Putamen (tissue), 1 donor: ENCODE measurements around the gene SSRP1.
"Not testable (repeated sequence)": the region's sequence is repeated elsewhere in the genome, so short reads cannot be mapped to it uniquely, and the experiment has no call there.

Experiments
- DNase-seq: peaks from one replicate; pipeline ENCODE4 v3.0.0-alpha.2; 2016; ENCODE audit warnings: low spot score

SSRP1 gene

GRCh38 chr11:57335343-57336110 lies at the start of gene SSRP1:
SSRP1 (minus strand) TSS chr11:57335892; CDS start chr11:57335121, 771 bp downstream.
- peak; percentile 90 for DNase-seq

DNA sequence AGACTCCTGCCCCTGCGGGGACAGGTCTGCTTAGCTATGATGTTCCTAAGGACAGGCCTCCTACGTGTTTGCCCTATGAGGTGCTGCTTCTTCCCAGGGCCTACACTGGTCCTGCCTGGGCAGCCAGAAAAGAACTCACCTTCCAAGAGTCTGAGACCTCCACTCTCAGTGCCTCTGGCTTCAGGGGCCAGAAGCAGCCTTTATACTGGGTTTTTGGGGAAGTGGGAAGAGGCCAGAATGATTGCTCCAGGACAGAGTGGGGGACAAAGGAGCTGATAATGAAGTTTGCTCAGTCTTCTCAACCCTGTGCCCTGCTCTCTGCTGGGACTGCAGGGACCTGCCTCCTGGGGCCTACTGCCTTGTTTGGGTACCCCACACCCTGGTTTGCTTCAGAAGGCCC lies 45.3 kb upstream of the SSRP1 start, which contains the start of gene PRG3:
Gene PRG3 (minus strand): TSS at position 176 of the 400 bp plus-strand sequence. CDS start 442 bp downstream, outside the sequence.
- no peak for DNase-seq

- no peak for DNase-seq
These were observed 44.0 kb upstream of the SSRP1 start for GRCh38 chr11:57379732-57380131.

- no peak for DNase-seq
These were observed 42.5 kb upstream of the SSRP1 start for GRCh38 chr11:57378186-57378585.

- no peak for DNase-seq
These were observed 41.4 kb upstream of the SSRP1 start for GRCh38 chr11:57377107-57377506.

GRCh38 chr11:57376095-57377090 lies 40.7 kb upstream of the SSRP1 start:
- no peak for DNase-seq

- DNase-seq, result no peak
These were observed 39.8 kb upstream of the SSRP1 start for GRCh38 chr11:57375490-57375889.

DNA sequence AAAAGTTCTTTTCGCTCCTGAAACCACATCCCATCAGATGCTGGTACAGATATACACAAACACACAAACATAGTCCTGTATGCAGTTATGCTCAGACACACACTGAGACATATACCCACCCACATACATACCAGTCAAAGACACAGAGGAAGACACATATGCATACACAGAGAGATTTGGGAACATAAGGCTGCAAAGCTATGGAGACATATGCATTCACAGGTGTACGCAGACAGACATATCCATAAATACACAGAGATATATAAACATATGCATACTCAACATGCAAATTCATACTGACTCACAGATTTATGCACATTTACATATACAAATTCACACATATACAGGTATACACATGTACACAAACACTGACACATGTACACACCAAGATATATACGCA lies 39.3 kb upstream of the SSRP1 start:
- DNase-seq, result no peak

- DNase-seq, result no peak
These were observed 37.5 kb upstream of the SSRP1 start for GRCh38 chr11:57373146-57373545.

DNA sequence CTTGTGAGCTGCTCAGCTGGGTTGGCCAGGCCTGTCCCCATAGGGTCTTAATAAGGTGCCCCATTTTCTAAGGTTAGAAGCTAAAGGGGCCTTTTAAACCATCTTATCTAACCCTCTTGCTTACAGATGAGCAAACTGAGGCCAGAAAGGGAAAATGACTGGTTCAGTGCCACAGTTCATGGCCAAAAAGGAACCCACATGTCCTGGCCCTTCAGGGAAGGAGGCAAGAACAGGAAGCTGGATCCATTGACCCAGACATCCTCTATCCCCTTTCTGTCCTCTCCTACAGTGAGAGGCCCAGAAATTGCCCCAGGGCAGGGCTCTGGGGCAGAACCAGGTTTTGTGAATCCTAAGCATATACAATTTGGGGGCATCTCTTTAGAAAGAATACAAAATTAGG lies 35.2 kb upstream of the SSRP1 start:
- DNase-seq, result no peak

GRCh38 chr11:57370251-57370650 lies 34.6 kb upstream of the SSRP1 start:
- DNase-seq, result no peak

DNA sequence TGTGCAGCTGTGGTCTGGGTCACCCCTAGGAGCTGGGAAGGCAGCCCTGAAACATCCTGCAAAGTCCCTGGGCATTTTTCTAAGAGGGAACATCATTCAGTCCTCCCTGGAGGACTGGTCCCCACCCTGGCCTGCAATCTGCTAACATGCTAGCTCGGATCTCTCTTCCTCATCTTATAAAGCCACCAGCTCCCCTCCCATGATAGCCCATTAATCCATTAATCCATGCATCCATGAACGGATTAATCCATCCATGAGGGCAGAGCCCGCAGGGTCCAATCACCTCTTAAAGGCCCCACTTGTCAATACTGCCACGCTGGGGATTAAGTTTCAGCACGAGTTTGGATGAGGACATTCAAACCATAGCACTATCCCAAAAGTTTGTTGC lies 33.1 kb upstream of the SSRP1 start:
- no peak for DNase-seq

DNA sequence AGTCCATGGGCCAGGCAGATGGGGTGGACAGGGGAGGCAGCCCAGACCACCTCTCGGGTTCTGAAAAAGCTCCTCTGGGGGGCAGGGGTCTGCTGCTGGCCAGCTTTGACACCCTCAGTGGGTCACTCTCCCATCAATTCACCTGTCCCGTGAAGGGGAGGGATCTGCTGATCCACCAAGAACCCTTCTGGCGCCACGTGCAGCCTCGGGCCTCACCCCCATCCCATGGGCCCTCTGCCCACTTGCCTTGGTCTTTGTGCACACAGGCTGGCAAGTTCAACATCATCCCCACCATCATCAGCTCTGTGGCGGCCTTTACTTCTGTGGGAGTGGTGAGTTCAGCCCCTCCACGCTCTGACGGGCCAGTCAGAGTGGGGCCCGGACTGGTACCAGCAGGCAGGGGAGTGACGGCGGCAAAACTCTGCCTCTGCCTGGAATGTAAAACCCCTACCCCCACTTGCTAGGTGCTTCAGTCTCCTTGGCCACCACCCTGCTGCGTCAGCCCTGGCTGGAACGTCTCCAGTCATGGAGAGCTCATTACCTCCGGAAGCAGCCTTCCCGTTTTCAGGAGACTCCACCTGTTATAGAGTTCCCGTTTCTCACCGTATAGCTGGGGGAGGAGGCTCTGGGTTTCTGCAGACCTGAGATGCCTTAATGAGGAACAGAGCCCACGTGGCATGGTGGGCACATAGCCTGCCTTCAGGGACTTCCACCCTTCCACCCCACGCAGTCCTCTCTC lies 32.6 kb upstream of the SSRP1 start:
- DNase-seq, result no peak

GRCh38 chr11:57364851-57365660 lies 29.4 kb upstream of the SSRP1 start:
- DNase-seq, result peak; percentile 27

DNA sequence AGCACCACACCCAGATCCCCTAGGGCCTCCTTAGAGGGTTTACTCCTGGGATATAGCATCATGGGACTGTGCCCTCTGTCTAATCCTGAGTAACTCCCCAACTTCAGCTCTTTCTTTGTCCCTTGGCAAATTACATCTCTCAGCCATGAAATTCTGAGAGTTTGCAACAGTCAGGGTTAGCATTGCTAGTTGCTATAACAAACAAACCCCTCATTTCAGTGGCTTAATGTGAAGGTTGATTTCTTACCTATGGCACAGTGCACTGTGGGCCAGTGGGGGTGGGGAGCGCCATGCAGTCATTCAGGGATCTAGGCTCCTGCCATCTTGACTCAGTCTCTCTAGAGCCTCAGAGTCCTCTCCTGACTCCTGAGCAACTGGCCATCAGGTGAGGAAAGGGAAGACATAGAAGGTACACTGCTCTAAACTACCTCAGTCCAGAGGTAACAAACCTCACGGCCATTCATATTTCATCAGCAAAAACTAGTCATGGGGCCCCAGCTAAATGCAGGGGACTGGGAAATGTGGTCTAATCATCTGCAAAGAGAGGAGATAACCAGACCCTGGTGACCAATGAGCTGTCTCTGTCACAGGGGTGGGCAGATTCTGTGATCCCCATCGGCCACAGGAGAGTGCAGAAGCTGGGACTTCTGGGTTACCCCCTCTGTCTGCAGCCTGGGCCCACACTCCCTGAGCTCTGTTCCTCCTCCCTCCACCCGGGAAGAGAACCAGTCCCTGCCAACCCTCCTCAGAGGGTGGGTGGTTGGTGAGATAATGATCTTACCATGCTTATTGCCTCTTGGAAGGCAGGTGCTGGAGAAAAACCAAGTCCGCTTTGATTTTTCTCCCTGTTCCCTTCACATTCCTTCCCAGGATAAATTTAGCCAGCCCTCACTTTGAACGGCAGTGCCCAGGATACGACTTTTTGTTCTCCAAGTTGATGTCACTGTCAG lies 27.7 kb upstream of the SSRP1 start:
- no peak for DNase-seq

DNA sequence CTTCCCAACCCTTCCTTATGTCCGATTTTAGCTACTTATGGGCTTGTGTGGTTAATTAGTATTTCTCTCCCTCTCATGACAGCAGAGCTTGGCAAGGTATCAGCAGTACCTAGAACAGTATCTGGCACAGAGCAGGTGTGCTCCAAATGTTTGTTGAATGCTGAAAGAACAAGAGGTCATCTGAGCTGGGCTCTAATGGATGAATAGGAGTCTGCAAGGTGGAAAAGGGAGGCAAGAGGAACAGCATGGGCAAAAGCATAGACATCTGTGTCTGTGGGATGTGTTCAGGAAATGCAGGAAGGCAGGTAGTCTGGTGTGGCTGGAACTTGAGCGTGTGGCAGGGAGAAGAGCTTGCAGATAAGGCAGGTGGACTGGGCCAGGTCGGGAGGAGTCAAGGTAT lies 26.2 kb upstream of the SSRP1 start:
- no peak for DNase-seq

- not testable (repeated sequence) for DNase-seq
These were observed 25.7 kb upstream of the SSRP1 start for GRCh38 chr11:57361420-57361819.

DNA sequence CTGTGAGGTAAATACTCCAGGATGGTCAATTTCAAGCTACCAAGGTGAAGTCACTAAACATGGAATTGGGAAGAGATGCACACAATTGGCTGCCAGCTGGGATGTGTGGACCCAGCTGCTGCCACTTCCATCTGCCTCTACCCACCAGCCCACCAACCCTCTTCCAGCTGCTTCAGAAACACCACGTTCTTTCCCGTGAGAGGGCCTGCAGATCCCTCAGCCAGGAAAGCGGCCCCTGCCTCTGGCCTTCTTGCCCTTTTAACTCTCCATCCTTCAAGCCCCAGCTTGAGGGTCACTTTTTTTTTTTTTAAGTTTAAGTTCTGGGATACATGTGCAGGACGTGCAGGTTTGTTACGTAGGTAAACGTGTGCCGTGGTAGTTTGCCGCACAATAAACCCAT lies 25.3 kb upstream of the SSRP1 start:
- DNase-seq, result no peak

DNA sequence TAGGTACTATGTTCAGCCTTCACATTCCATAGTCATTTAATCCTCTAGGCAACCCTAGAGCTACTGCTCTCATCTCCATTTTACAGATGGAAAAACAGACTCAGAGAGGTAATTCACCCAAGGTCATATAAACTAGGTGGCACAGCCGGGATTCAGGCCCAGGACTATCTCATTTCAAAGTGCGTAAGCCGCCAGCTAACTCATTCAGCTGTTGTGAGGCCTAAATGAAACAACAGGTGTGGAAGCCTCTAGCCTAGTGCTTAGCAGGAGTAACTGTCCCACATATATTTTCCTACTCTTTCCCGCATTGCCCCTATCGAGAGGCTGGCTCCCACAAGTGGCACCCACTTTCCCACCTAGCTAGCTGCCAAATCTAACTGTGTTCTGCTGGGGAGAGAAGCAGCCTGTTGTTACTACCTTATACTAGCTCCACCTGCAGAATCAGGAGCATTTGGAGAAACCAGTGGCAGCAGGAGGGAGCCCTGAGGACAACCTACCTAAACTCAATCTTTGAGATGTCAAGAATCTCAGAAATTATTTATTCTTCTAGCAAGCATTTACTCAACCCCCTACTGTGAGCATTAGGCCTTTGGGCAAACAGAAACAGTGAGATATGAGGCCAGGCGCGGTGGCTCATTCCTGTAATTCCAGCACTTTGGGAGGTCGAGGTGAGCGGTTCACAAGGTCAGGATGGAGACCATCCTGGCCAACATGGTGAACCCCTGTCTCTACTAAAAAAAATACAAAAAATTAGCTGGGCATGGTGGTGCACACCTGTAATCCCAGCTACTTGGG lies 24.4 kb upstream of the SSRP1 start:
- no peak for DNase-seq
